Measurements from ENCODE around the gene SNX1. TPM values are rescaled to one million over a fixed set of nuclear protein-coding genes. Genes with fewer than 3 reads are reported as not detected.
"Not testable (repeated sequence)": the region's sequence is repeated elsewhere in the genome, so short reads cannot be mapped to it uniquely, and the experiment has no call there.

SNX1 gene
- polyA plus RNA-seq, 1 donor from 2014 or later = 44.7 TPM

- Histone ChIP-seq H4K20me1 (ENCODE audit: insufficient read depth) (no peaks in the 10 kb centered on the region), H3K4me3 (ENCODE audit: low read length) (no peak overlapping the region), H3K4me2 (ENCODE audit: low read length) (no peak overlapping the region), H3K27me3 (ENCODE audit: insufficient read depth, low read depth, low read length) (no peaks in the 10 kb centered on the region), H3K9me2 (ENCODE audit: insufficient read depth, low read length) (no peaks in the 10 kb centered on the region), H3K79me2 (replicated peaks; ENCODE audit: insufficient read depth, low read length) (peaks cover 20% of the 10 kb centered on the region), H3K27ac (ENCODE audit: low read length) (no peak overlapping the region), H3K9ac (ENCODE audit: low read length) (no peak overlapping the region), H2AFZ (ENCODE audit: low read depth, low read length) (no peak overlapping the region), H3K36me3 (ENCODE audit: insufficient read depth, low read length) (no peaks in the 10 kb centered on the region), H3K9me3 (ENCODE audit: low read length) (no peaks in the 10 kb centered on the region), H3F3A (ENCODE audit: insufficient read depth, low read length, poor library complexity, severe bottlenecking) (no peaks in the 10 kb centered on the region)
- no peak for TF ChIP-seq EP300 (conservative IDR thresholded peaks at IDR 0.05; ENCODE audit: poor library complexity, severe bottlenecking)
- TF ChIP-seq SMC3 (conservative IDR thresholded peaks at IDR 0.05; ENCODE audit: poor library complexity) = no peak
Observed at GRCh38 chr15:64112073-64112772, 16.4 kb downstream of the SNX1 start.

DNA sequence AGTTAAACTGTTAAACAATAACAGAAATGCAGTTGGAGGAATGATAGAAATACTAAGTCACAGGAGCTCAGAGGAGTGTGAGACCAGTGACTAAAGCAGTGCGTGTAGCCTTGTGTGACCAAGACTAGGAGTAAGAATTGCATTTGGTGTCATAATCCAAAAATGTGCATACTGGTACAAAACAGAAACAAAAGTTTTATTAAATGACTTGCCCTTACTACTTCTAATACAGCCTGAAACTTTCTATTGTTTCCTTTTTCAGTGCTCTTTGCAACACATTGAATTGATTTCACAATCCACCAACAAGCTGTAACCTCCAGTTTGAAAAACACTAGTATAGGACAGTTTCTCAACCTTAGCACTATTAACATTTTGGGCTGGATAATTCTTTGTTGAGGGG lies 17.1 kb downstream of the SNX1 start:
- H3K4me2 ChIP-seq (ENCODE audit: low read length) = no peak overlapping the region
- H3K79me2 ChIP-seq (replicated peaks; ENCODE audit: insufficient read depth, low read length) = peaks cover 15% of the 10 kb centered on the region
- no peaks in the 10 kb centered on the region for H3K9me3 ChIP-seq (ENCODE audit: low read length)
- H3K4me3 ChIP-seq (ENCODE audit: low read length) = no peak overlapping the region
- TF ChIP-seq EZH2 (IDR thresholded peaks at IDR 0.05; ENCODE audit: borderline replicate concordance, insufficient read depth, low read length, poor library complexity, severe bottlenecking) (no peak), TAF1 (IDR thresholded peaks at IDR 0.05; ENCODE audit: low read depth) (no peak), POLR2AphosphoS5 (IDR thresholded peaks at IDR 0.05) (no peak), RAD21 (conservative IDR thresholded peaks at IDR 0.05) (no peak)
- TF ChIP-seq, protein P1, sequence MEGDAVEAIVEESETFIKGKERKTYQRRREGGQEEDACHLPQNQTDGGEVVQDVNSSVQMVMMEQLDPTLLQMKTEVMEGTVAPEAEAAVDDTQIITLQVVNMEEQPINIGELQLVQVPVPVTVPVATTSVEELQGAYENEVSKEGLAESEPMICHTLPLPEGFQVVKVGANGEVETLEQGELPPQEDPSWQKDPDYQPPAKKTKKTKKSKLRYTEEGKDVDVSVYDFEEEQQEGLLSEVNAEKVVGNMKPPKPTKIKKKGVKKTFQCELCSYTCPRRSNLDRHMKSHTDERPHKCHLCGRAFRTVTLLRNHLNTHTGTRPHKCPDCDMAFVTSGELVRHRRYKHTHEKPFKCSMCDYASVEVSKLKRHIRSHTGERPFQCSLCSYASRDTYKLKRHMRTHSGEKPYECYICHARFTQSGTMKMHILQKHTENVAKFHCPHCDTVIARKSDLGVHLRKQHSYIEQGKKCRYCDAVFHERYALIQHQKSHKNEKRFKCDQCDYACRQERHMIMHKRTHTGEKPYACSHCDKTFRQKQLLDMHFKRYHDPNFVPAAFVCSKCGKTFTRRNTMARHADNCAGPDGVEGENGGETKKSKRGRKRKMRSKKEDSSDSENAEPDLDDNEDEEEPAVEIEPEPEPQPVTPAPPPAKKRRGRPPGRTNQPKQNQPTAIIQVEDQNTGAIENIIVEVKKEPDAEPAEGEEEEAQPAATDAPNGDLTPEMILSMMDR (IDR thresholded peaks at IDR 0.05; ENCODE audit: poor library complexity, severe bottlenecking) = no peak
- H3K36me3 ChIP-seq (ENCODE audit: insufficient read depth, low read length) = no peaks in the 10 kb centered on the region
- no peak overlapping the region for H3K27ac ChIP-seq (ENCODE audit: low read length)
- H2AFZ ChIP-seq (ENCODE audit: low read depth, low read length) = no peak overlapping the region
- no peaks in the 10 kb centered on the region for H3F3A ChIP-seq (ENCODE audit: insufficient read depth, low read length, poor library complexity, severe bottlenecking)
- no peaks in the 10 kb centered on the region for H3K27me3 ChIP-seq (ENCODE audit: insufficient read depth, low read depth, low read length)
- no peaks in the 10 kb centered on the region for H3K9me2 ChIP-seq (ENCODE audit: insufficient read depth, low read length)
- no peaks in the 10 kb centered on the region for H4K20me1 ChIP-seq (ENCODE audit: insufficient read depth)
- H3K9ac ChIP-seq (ENCODE audit: low read length) = no peak overlapping the region

- Histone ChIP-seq H3K4me2 (ENCODE audit: low read length) (no peak overlapping the region), H2AFZ (ENCODE audit: low read depth, low read length) (no peak overlapping the region), H4K20me1 (ENCODE audit: insufficient read depth) (no peaks in the 10 kb centered on the region), H3K36me3 (ENCODE audit: insufficient read depth, low read length) (no peaks in the 10 kb centered on the region), H3K4me3 (ENCODE audit: low read length) (no peak overlapping the region), H3K9ac (ENCODE audit: low read length) (no peak overlapping the region), H3K79me2 (replicated peaks; ENCODE audit: insufficient read depth, low read length) (no peaks in the 10 kb centered on the region), H3F3A (ENCODE audit: insufficient read depth, low read length, poor library complexity, severe bottlenecking) (no peaks in the 10 kb centered on the region), H3K27me3 (ENCODE audit: insufficient read depth, low read depth, low read length) (no peaks in the 10 kb centered on the region), H3K9me2 (ENCODE audit: insufficient read depth, low read length) (no peaks in the 10 kb centered on the region), H3K27ac (ENCODE audit: low read length) (no peak overlapping the region), H3K9me3 (ENCODE audit: low read length) (no peaks in the 10 kb centered on the region)
- no peak for TF ChIP-seq EZH2 (IDR thresholded peaks at IDR 0.05; ENCODE audit: borderline replicate concordance, insufficient read depth, low read length, poor library complexity, severe bottlenecking)
- no peak for TF ChIP-seq TAF1 (IDR thresholded peaks at IDR 0.05; ENCODE audit: low read depth)
- TF ChIP-seq SMC3 (conservative IDR thresholded peaks at IDR 0.05; ENCODE audit: poor library complexity) = no peak
- no peak for TF ChIP-seq MXI1 (conservative IDR thresholded peaks at IDR 0.05; ENCODE audit: poor library complexity, severe bottlenecking)
- TF ChIP-seq POLR2AphosphoS5 (IDR thresholded peaks at IDR 0.05) = no peak
- no peak for TF ChIP-seq RAD21 (conservative IDR thresholded peaks at IDR 0.05)
- no peak for TF ChIP-seq REST (IDR thresholded peaks at IDR 0.05; ENCODE audit: borderline replicate concordance)
- TF ChIP-seq EP300 (conservative IDR thresholded peaks at IDR 0.05; ENCODE audit: poor library complexity, severe bottlenecking) = no peak
- TF ChIP-seq, protein P1 (IDR thresholded peaks at IDR 0.05; ENCODE audit: poor library complexity, severe bottlenecking) = no peak
Observed at GRCh38 chr15:64117759-64118487, 22.1 kb downstream of the SNX1 start.

GRCh38 chr15:64120322-64120721 lies 24.5 kb downstream of the SNX1 start:
- H3F3A ChIP-seq (ENCODE audit: insufficient read depth, low read length, poor library complexity, severe bottlenecking); H3K9me3 ChIP-seq (ENCODE audit: low read length); H3K4me3 ChIP-seq (ENCODE audit: low read length); H3K9me2 ChIP-seq (ENCODE audit: insufficient read depth, low read length); H3K27ac ChIP-seq (ENCODE audit: low read length); H3K4me2 ChIP-seq (ENCODE audit: low read length); H3K36me3 ChIP-seq (ENCODE audit: insufficient read depth, low read length); H3K9ac ChIP-seq (ENCODE audit: low read length); H2AFZ ChIP-seq (ENCODE audit: low read depth, low read length); H3K79me2 ChIP-seq (replicated peaks; ENCODE audit: insufficient read depth, low read length); H3K27me3 ChIP-seq (ENCODE audit: insufficient read depth, low read depth, low read length); H4K20me1 ChIP-seq (ENCODE audit: insufficient read depth): not testable (repeated sequence)
